HCT116 (cell line): ENCODE measurements around the gene SLC22A7.

ENCODE experiments used
- CBX3 ChIP-seq: IDR thresholded peaks from 2 replicates; pipeline ENCODE4 v1.6.1; 2012; ENCODE audit warnings: low read depth
- CEBPB ChIP-seq: IDR thresholded peaks from 2 replicates; pipeline ENCODE4 v1.6.1; 2012; ENCODE audit warnings: low read depth
- ELF1 ChIP-seq: IDR thresholded peaks from 2 replicates; pipeline ENCODE4 v1.6.1; 2012; ENCODE audit warnings: low read depth, borderline replicate concordance
- POLR2A ChIP-seq: IDR thresholded peaks from 2 replicates; pipeline ENCODE4 v1.7.0; 2011; ENCODE audit warnings: borderline replicate concordance; ENCODE audit not compliant: insufficient read depth, insufficient read length; ENCODE audit errors: extremely low read depth
- POLR2AphosphoS5 ChIP-seq: IDR thresholded peaks from 2 replicates; pipeline ENCODE4 v1.6.1; 2011; ENCODE audit warnings: mild to moderate bottlenecking, low read depth, low read length, moderate library complexity
- RAD21 ChIP-seq: IDR thresholded peaks from 2 replicates; pipeline ENCODE4 v1.6.1; 2012; ENCODE audit warnings: low read depth, mild to moderate bottlenecking
- SP1 ChIP-seq: IDR thresholded peaks from 2 replicates; pipeline ENCODE4 v1.6.1; 2012; ENCODE audit warnings: low read depth
- YY1 ChIP-seq: IDR thresholded peaks from 2 replicates; pipeline ENCODE4 v1.6.1; 2011; ENCODE audit warnings: low read length, low read depth, moderate library complexity, mild to moderate bottlenecking; ENCODE audit not compliant: insufficient replicate concordance; ENCODE audit errors: extremely low read depth
- TF ChIP-seq, protein P1 (sequence below), 3 experiments: fragments of 200-600 bp in 1 of 3; sonication (generic) in 1 of 3; IDR thresholded peaks in 2 of 3; conservative IDR thresholded peaks in 1 of 3; 2 replicates each; pipeline ENCODE4 v1.5.1; 2012 to 2017; ENCODE audit warnings: low read depth in 2 of 3, low read length in 2 of 3, antibody characterized with exemption in 1 of 3, borderline replicate concordance in 1 of 3, control low read depth in 1 of 3, mild to moderate bottlenecking in 1 of 3, mixed read lengths in 1 of 3, mixed run types in 1 of 3, moderate library complexity in 1 of 3; ENCODE audit not compliant: insufficient read depth in 1 of 3
- TF ChIP-seq, protein P2 (sequence below): IDR thresholded peaks from 2 replicates; pipeline ENCODE4 v1.6.1; 2011; ENCODE audit warnings: mild to moderate bottlenecking, low read length, moderate library complexity; ENCODE audit not compliant: insufficient replicate concordance; ENCODE audit errors: extremely low read depth

GRCh38 chr6:43253401-43253800 lies 44.7 kb upstream of the SLC22A7 start:
- TF ChIP-seq POLR2AphosphoS5 (no peak), POLR2A (no peak), CBX3 (no peak), ELF1 (no peak), SP1 (no peak), YY1 (no peak), RAD21 (no peak), CEBPB (no peak)
- TF ChIP-seq, protein P1, sequence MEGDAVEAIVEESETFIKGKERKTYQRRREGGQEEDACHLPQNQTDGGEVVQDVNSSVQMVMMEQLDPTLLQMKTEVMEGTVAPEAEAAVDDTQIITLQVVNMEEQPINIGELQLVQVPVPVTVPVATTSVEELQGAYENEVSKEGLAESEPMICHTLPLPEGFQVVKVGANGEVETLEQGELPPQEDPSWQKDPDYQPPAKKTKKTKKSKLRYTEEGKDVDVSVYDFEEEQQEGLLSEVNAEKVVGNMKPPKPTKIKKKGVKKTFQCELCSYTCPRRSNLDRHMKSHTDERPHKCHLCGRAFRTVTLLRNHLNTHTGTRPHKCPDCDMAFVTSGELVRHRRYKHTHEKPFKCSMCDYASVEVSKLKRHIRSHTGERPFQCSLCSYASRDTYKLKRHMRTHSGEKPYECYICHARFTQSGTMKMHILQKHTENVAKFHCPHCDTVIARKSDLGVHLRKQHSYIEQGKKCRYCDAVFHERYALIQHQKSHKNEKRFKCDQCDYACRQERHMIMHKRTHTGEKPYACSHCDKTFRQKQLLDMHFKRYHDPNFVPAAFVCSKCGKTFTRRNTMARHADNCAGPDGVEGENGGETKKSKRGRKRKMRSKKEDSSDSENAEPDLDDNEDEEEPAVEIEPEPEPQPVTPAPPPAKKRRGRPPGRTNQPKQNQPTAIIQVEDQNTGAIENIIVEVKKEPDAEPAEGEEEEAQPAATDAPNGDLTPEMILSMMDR (IDR thresholded peaks at IDR 0.05 in 2 of 3, conservative IDR thresholded peaks at IDR 0.05 in 1 of 3; ENCODE audit: borderline replicate concordance in 1 of 3, insufficient read depth in 1 of 3, low read depth in 2 of 3, low read length in 2 of 3): no peak
- TF ChIP-seq, protein P2, sequence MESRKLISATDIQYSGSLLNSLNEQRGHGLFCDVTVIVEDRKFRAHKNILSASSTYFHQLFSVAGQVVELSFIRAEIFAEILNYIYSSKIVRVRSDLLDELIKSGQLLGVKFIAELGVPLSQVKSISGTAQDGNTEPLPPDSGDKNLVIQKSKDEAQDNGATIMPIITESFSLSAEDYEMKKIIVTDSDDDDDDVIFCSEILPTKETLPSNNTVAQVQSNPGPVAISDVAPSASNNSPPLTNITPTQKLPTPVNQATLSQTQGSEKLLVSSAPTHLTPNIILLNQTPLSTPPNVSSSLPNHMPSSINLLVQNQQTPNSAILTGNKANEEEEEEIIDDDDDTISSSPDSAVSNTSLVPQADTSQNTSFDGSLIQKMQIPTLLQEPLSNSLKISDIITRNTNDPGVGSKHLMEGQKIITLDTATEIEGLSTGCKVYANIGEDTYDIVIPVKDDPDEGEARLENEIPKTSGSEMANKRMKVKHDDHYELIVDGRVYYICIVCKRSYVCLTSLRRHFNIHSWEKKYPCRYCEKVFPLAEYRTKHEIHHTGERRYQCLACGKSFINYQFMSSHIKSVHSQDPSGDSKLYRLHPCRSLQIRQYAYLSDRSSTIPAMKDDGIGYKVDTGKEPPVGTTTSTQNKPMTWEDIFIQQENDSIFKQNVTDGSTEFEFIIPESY: no peak
